HepG2 (cell line): ENCODE results near the gene SHISA9. TPM values are rescaled to one million over a fixed set of nuclear protein-coding genes. Genes with fewer than 3 reads are reported as not detected.

Experiments used
- ARNT ChIP-seq: fragments of 450-650 bp; IDR thresholded peaks from 2 replicates; pipeline ENCODE4 v1.6.1; 2017
- CENPX ChIP-seq: sonication (generic); formaldehyde crosslinking; IDR thresholded peaks from 2 replicates; pipeline ENCODE4 v1.9.0; 2021; ENCODE audit warnings: mild to moderate bottlenecking, missing genetic modification reagents, moderate library complexity
- HOXA7 ChIP-seq: sonication (generic); formaldehyde crosslinking; IDR thresholded peaks from 2 replicates; pipeline ENCODE4 v1.8.1; 2022; ENCODE audit warnings: mild to moderate bottlenecking, missing genetic modification reagents, moderate library complexity
- KLF6 ChIP-seq: IDR thresholded peaks from 2 replicates; pipeline ENCODE4 v1.8.0; 2016; ENCODE audit warnings: missing biosample characterization, missing genetic modification reagents
- MTF2 ChIP-seq: sonication (generic); formaldehyde crosslinking; IDR thresholded peaks from 2 replicates; pipeline ENCODE4 v1.5.0; 2020; ENCODE audit warnings: missing genetic modification reagents, borderline replicate concordance
- NR3C1 ChIP-seq: sonication (generic); formaldehyde crosslinking; IDR thresholded peaks from 2 replicates; pipeline ENCODE4 v1.4.0; 2020; ENCODE audit warnings: missing genetic modification reagents
- SALL1 ChIP-seq: sonication (generic); formaldehyde crosslinking; IDR thresholded peaks from 2 replicates; pipeline ENCODE4 v1.8.0; 2022; ENCODE audit warnings: mild to moderate bottlenecking, missing genetic modification reagents
- SRSF4 ChIP-seq: fragments of 200-400 bp; formaldehyde crosslinking; IDR thresholded peaks from one replicate; pipeline ENCODE4 v1.6.1; 2018; ENCODE audit warnings: mild to moderate bottlenecking, low read depth, low read length, moderate library complexity; ENCODE audit not compliant: poor library complexity, severe bottlenecking
- SRSF9 ChIP-seq: fragments of 200-400 bp; formaldehyde crosslinking; IDR thresholded peaks from 2 replicates; pipeline ENCODE4 v1.6.1; 2018; ENCODE audit warnings: borderline replicate concordance, mild to moderate bottlenecking, low read depth, low read length; ENCODE audit not compliant: insufficient read depth, poor library complexity, severe bottlenecking
- TCF7 ChIP-seq: sonication (generic); IDR thresholded peaks from 2 replicates; pipeline ENCODE4 v1.6.1; 2016; ENCODE audit warnings: antibody characterized with exemption, low read depth
- TIGD3 ChIP-seq: sonication (generic); formaldehyde crosslinking; IDR thresholded peaks from 2 replicates; pipeline ENCODE4 v1.5.1; 2020; ENCODE audit warnings: mild to moderate bottlenecking, missing genetic modification reagents, borderline replicate concordance
- ZBTB37 ChIP-seq: sonication (generic); formaldehyde crosslinking; IDR thresholded peaks from 2 replicates; pipeline ENCODE4 v1.4.0; 2020; ENCODE audit warnings: mild to moderate bottlenecking, missing genetic modification reagents
- ZMYM2 ChIP-seq: sonication (generic); formaldehyde crosslinking; IDR thresholded peaks from 2 replicates; pipeline ENCODE4 v1.8.0; 2022; ENCODE audit warnings: mild to moderate bottlenecking, missing genetic modification reagents
- ZNF235 ChIP-seq: sonication (generic); formaldehyde crosslinking; IDR thresholded peaks from 2 replicates; pipeline ENCODE4 v1.8.1; 2023; ENCODE audit warnings: mild to moderate bottlenecking, missing genetic modification reagents, borderline replicate concordance
- ZNF773 ChIP-seq: sonication (generic); formaldehyde crosslinking; IDR thresholded peaks from 2 replicates; pipeline ENCODE4 v1.4.0; 2020; ENCODE audit warnings: missing genetic modification reagents, borderline replicate concordance
- ZNF775 ChIP-seq: sonication (generic); formaldehyde crosslinking; IDR thresholded peaks from 2 replicates; pipeline ENCODE4 v1.4.0; 2020; ENCODE audit warnings: missing genetic modification reagents, mild to moderate bottlenecking, moderate library complexity, borderline replicate concordance
- polyA plus RNA-seq, 8 experiments: library from polyadenylated mRNA; depleted of rRNA in 3 of 8; stranded (reverse) in 7 of 8; unstranded in 1 of 8; fragments of >200 nt; fragmentation: Illumina TruSeq in 4 of 8; extraction: Trizol in 4 of 8; gene quantifications; 2 replicates each; pipeline versions ENCODE4 v1.2.1 to v1.2.3, GENCODE V29; 2011 to 2016; ENCODE audit warnings: low read depth in 4 of 8, missing spikeins in 1 of 8, mixed read lengths in 1 of 8; ENCODE audit not compliant: insufficient read depth in 1 of 8
- total RNA-seq, 5 experiments: library from RNA; depleted of rRNA; stranded (reverse); fragments of >200 nt; fragmentation: Illumina TruSeq; extraction: Trizol; gene quantifications; 2 replicates each; pipeline ENCODE4 v1.2.3, GENCODE V29; 2016; ENCODE audit warnings: low read depth in 1 of 5
- TF ChIP-seq, protein P1 (sequence below): sonication (generic); formaldehyde crosslinking; IDR thresholded peaks from 2 replicates; pipeline ENCODE4 v1.8.0; 2023; ENCODE audit warnings: mild to moderate bottlenecking, missing genetic modification reagents
- TF ChIP-seq, protein P2 (sequence below): sonication (generic); formaldehyde crosslinking; IDR thresholded peaks from 2 replicates; pipeline ENCODE4 v1.8.0; 2022; ENCODE audit warnings: missing genetic modification reagents, low read depth, mild to moderate bottlenecking, borderline replicate concordance
- TF ChIP-seq, protein P3 (sequence below): sonication (generic); formaldehyde crosslinking; IDR thresholded peaks from 2 replicates; pipeline ENCODE4 v1.4.0; 2020; ENCODE audit warnings: missing genetic modification reagents

Gene SHISA9
- total and polyA plus RNA-seq, 2 of the 13 experiments (the other 11 are each of a cell fraction or from before 2014, with no cell fraction given) = 0.01 TPM; not detected in 1

- no peak for TF ChIP-seq SRSF4
- TF ChIP-seq TCF7 = 0 out of 2 replicates have a peak, but pooled peaks have one; percentile 50
- TF ChIP-seq ZMYM2 (CRISPR knock-in tag) = peak; percentile 96
- TF ChIP-seq ZNF775 (CRISPR knock-in tag) = no peak; the same call in 1 of the 2 replicates
- peak; percentile 99 for TF ChIP-seq ZBTB37 (CRISPR knock-in tag)
- TF ChIP-seq, protein P1, sequence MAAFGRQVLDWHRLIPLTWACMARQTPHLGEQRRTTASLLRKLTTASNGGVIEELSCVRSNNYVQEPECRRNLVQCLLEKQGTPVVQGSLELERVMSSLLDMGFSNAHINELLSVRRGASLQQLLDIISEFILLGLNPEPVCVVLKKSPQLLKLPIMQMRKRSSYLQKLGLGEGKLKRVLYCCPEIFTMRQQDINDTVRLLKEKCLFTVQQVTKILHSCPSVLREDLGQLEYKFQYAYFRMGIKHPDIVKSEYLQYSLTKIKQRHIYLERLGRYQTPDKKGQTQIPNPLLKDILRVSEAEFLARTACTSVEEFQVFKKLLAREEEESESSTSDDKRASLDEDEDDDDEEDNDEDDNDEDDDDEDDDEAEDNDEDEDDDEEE (CRISPR knock-in tag) = peak; percentile 71
- no peak for TF ChIP-seq NR3C1 (CRISPR knock-in tag)
- TF ChIP-seq CENPX (CRISPR knock-in tag) = no peak
- TF ChIP-seq ZNF235 (CRISPR knock-in tag) = no peak
- TF ChIP-seq SRSF9 = no peak
- TF ChIP-seq ARNT = no peak
- TF ChIP-seq TIGD3 (CRISPR knock-in tag) = no peak
- TF ChIP-seq, protein P2, sequence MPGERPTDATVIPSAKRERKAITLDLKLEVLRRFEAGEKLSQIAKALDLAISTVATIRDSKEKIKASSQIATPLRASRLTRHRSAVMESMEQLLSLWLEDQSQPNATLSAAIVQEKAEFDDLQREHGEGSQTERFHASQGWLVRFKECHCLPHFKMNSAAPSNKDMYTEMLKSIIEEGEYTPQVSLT (CRISPR knock-in tag) = no peak
- peak; percentile 100 for TF ChIP-seq SALL1 (CRISPR knock-in tag)
- TF ChIP-seq, protein P3, sequence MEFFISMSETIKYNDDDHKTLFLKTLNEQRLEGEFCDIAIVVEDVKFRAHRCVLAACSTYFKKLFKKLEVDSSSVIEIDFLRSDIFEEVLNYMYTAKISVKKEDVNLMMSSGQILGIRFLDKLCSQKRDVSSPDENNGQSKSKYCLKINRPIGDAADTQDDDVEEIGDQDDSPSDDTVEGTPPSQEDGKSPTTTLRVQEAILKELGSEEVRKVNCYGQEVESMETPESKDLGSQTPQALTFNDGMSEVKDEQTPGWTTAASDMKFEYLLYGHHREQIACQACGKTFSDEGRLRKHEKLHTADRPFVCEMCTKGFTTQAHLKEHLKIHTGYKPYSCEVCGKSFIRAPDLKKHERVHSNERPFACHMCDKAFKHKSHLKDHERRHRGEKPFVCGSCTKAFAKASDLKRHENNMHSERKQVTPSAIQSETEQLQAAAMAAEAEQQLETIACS (CRISPR knock-in tag) = no peak
- no peak for TF ChIP-seq ZNF773 (CRISPR knock-in tag)
- TF ChIP-seq MTF2 = no peak
- TF ChIP-seq KLF6 (CRISPR knock-in tag) = peak; percentile 27; the same call in 1 of the 2 replicates
- TF ChIP-seq HOXA7 = no peak; the same call in 1 of the 2 replicates
Observed at GRCh38 chr16:13269905-13270528, 368.6 kb downstream of the SHISA9 start (continued).
